ENCODE measurements around the gene CIT. TPM values are rescaled to one million over a fixed set of nuclear protein-coding genes. Genes with fewer than 3 reads are reported as not detected.

CIT gene
- total and polyA plus RNA-seq, 12 donors = 4.3 to 65.9 (median 18.9) TPM

DNA sequence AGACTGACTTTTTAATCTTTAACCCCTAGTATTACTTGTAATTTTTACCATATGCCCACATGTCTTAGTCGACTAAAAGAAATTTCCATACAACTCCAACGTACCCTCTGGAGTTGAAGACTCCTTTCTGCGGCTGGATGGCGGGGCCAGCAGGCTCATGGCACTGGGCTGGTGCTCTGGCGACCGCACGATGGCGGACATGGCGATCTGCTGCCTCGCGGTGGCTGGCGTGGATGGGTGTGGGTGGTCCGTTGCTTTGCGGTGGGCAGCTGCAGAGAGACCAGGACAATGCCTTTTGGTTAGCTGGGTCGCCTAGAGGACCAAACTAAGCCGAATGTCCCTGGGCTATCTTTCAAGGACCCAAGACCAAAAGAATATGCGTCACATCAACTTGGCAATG is 159.0 kb downstream of the CIT start:
- H3K4me3 ChIP-seq = no peak overlapping the region
- TF ChIP-seq, protein P1, sequence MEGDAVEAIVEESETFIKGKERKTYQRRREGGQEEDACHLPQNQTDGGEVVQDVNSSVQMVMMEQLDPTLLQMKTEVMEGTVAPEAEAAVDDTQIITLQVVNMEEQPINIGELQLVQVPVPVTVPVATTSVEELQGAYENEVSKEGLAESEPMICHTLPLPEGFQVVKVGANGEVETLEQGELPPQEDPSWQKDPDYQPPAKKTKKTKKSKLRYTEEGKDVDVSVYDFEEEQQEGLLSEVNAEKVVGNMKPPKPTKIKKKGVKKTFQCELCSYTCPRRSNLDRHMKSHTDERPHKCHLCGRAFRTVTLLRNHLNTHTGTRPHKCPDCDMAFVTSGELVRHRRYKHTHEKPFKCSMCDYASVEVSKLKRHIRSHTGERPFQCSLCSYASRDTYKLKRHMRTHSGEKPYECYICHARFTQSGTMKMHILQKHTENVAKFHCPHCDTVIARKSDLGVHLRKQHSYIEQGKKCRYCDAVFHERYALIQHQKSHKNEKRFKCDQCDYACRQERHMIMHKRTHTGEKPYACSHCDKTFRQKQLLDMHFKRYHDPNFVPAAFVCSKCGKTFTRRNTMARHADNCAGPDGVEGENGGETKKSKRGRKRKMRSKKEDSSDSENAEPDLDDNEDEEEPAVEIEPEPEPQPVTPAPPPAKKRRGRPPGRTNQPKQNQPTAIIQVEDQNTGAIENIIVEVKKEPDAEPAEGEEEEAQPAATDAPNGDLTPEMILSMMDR (IDR thresholded peaks at IDR 0.05) = no peak
- no peak for TF ChIP-seq POLR2A (IDR thresholded peaks at IDR 0.05)
- no peaks in the 10 kb centered on the region for H3K9me3 ChIP-seq (replicated peaks in 1 of 3)
- intact Hi-C loops (cut with DNase I) = no loop called here
- no peak overlapping the region for H3K27ac ChIP-seq
- H3K4me1 ChIP-seq (replicated peaks in 1 of 2) = peaks cover 8 to 10% of the 10 kb centered on the region in 2 donors
- H3K36me3 ChIP-seq (replicated peaks in 1 of 2) = no peaks in the 10 kb centered on the region
- no peaks in the 10 kb centered on the region for H3K27me3 ChIP-seq
- 94 to 97% (median 95%) methylated on average over 8 to 17 of the region's 17 CpGs for WGBS, 4 donors
- DNase-seq = no peak

DNA sequence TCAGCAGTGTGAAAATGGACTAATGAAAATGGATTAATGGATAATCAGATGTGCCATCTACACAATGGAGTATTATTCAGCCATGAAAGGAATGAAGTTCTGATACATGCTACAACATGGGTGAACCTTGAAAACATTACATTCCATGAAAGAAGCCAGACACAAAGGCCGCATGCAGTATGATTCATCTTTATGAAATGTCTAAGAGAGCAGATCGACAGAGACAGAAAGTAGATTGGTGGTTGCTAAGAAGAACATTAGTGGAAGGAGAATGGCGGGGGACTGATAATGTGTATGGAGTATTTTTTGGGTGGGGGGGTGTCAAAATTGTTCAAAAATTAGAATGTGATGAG is 161.9 kb downstream of the CIT start:
- no peak for TF ChIP-seq POLR2A (IDR thresholded peaks at IDR 0.05)
- intact Hi-C loops (cut with DNase I) = no loop called here
- no peak overlapping the region for H3K4me3 ChIP-seq
- H3K27me3 ChIP-seq = no peaks in the 10 kb centered on the region
- no peak for DNase-seq
- WGBS, 4 donors = 72 to 77% (median 76%) methylated on average over 3 of the region's 3 CpGs
- H3K4me1 ChIP-seq (replicated peaks in 1 of 2) = peaks cover 8 to 10% of the 10 kb centered on the region in 2 donors
- no peak overlapping the region for H3K27ac ChIP-seq
- no peaks in the 10 kb centered on the region for H3K9me3 ChIP-seq (replicated peaks in 1 of 3)
- no peaks in the 10 kb centered on the region for H3K36me3 ChIP-seq (replicated peaks in 1 of 2)

DNA sequence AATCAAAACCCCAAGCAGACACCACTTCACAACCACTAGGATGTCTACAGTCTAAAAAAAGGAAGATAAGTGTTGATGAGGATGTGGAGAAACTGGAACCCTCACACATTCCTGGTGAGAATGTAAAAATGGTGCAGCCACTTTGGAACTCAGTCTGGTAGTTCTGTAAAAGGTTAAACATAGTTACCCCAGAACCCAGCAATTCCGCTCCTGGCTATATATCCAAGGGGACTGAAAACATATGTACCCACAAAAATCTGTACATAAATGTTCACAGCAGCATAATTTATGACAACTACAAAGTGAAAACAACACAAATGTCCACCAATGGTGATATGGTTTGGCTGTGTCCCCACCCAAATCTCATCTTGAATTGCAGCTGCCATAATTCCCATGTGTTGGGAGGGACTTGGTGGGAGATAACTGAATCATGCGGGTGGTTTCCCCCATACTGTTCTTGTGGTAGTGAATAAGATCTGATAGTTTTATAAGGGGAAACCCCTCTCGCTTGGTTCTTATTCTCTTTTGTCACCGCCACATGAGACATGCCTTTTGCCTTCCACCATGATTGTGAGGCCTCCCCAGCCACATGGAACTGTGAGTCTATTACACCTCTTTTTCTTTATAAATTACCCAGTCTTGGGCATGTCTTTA is 162.4 kb downstream of the CIT start:
- Histone ChIP-seq H3K27me3 (no peaks in the 10 kb centered on the region), H3K36me3 (replicated peaks in 1 of 2) (no peaks in the 10 kb centered on the region), H3K4me3 (no peak overlapping the region), H3K27ac (no peak overlapping the region), H3K9me3 (replicated peaks in 1 of 3) (no peaks in the 10 kb centered on the region), H3K4me1 (replicated peaks in 1 of 2) (peaks cover 8 to 10% of the 10 kb centered on the region in 2 donors)
- intact Hi-C loops (cut with DNase I) = no loop called here
- WGBS, 4 donors = 96 to 98% (median 98%) methylated on average over 4 of the region's 4 CpGs
- no peak for DNase-seq
- TF ChIP-seq, protein P1 (IDR thresholded peaks at IDR 0.05) = no peak
- TF ChIP-seq POLR2A (IDR thresholded peaks at IDR 0.05) = no peak

DNA sequence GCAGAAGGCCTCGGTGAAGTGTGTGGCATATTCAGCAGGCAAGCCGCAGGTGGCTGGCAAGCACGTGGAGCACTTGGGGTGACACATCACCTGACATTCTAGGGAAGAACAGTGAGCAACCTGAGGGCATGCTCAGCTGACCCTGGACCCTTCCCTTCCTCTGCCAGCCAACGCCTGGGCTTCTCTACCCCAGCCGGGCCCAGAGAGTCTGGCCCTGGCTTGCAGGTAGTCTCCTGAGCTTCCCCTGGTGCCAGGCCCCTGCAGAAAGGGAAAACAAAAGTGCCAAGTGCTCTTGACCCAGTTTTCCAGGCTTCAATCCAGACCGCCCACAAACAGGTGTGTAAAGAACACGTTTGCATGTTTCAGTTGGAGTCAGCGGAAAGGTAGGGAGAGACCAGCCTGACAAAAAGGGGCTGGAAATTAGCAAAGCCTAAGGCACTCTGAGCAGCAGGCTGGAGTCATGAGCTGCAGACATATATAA is 163.5 kb downstream of the CIT start:
- intact Hi-C loops (cut with DNase I) = no loop called here
- WGBS, 4 donors = 79 to 83% (median 80%) methylated on average over 6 to 8 of the region's 8 CpGs
- H3K4me3 ChIP-seq = no peak overlapping the region
- no peak overlapping the region for H3K27ac ChIP-seq
- DNase-seq = peak in 1 of 7 donors; percentile 38
- no peaks in the 10 kb centered on the region for H3K36me3 ChIP-seq (replicated peaks in 1 of 2)
- H3K4me1 ChIP-seq (replicated peaks in 1 of 2) = peaks cover 8 to 10% of the 10 kb centered on the region in 2 donors
- H3K27me3 ChIP-seq = no peaks in the 10 kb centered on the region
- no peak for TF ChIP-seq POLR2A (IDR thresholded peaks at IDR 0.05)
- H3K9me3 ChIP-seq (replicated peaks in 1 of 3) = no peaks in the 10 kb centered on the region

DNA sequence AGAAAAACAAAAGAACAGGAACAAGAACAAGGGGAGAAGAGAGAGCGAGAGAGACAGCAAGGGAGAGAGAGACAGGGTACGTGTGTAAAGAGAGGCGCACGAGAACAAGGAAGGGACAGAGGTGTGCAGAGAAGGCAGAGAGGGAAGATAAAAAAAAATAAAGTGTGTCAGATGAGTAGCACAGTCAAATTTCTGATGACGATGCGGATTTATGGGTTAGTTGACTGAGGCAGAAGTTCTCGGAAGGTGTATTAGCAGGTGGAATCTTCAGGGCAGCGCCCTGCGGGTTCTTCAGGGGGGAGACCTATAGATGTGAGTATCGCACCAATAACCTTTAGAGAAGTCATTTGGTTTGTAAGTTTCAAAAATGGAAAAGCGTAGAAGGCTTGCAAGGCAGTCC is 164.4 kb downstream of the CIT start:
- Histone ChIP-seq H3K4me3 (no peak overlapping the region), H3K36me3 (replicated peaks in 1 of 2) (no peaks in the 10 kb centered on the region), H3K4me1 (replicated peaks in 1 of 2) (peaks cover 8 to 10% of the 10 kb centered on the region in 2 donors), H3K27ac (no peak overlapping the region), H3K9me3 (replicated peaks in 1 of 3) (no peaks in the 10 kb centered on the region), H3K27me3 (no peaks in the 10 kb centered on the region)
- DNase-seq = peak in 1 of 7 donors; percentile 14
- TF ChIP-seq POLR2A (IDR thresholded peaks at IDR 0.05) = no peak
- TF ChIP-seq, protein P1 (IDR thresholded peaks at IDR 0.05) = no peak
- 93 to 98% (median 97%) methylated on average over 11 of the region's 11 CpGs for WGBS, 4 donors
- intact Hi-C loops (cut with DNase I) = no loop called here

All from adrenal gland (tissue), 12 donors.